ENCODE data around the gene P4HA3.

DNA sequence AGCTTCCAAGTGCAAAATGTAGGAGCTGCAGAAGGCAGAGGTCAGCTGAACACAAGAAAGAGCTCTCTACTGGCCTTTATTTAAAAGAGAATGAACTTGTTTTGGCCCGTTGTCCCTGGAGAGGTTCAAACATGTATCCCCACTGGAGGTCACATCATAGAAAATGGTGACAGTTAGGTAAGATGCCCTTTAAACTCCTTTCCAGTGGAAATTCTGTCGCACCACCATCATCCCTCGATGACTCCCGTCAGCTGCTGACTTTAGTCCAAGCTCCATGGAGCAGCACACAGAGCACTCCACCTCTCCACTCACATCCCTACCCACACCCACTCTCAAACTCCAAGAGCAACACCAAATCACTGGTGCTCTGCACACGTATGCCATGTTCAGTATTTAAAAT, 15.2 kb upstream of the P4HA3 start:
- TF ChIP-seq, protein P1, sequence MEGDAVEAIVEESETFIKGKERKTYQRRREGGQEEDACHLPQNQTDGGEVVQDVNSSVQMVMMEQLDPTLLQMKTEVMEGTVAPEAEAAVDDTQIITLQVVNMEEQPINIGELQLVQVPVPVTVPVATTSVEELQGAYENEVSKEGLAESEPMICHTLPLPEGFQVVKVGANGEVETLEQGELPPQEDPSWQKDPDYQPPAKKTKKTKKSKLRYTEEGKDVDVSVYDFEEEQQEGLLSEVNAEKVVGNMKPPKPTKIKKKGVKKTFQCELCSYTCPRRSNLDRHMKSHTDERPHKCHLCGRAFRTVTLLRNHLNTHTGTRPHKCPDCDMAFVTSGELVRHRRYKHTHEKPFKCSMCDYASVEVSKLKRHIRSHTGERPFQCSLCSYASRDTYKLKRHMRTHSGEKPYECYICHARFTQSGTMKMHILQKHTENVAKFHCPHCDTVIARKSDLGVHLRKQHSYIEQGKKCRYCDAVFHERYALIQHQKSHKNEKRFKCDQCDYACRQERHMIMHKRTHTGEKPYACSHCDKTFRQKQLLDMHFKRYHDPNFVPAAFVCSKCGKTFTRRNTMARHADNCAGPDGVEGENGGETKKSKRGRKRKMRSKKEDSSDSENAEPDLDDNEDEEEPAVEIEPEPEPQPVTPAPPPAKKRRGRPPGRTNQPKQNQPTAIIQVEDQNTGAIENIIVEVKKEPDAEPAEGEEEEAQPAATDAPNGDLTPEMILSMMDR (IDR thresholded peaks at IDR 0.05), result no peak
- TF ChIP-seq POLR2A (IDR thresholded peaks at IDR 0.05) (no peak), POLR2AphosphoS5 (IDR thresholded peaks at IDR 0.05; ENCODE audit: insufficient read depth in 1 of 2, low read depth in 1 of 2) (no peak)
